Measurements from ENCODE around the gene EIF3B. TPM values are rescaled to one million over a fixed set of nuclear protein-coding genes. Genes with fewer than 3 reads are reported as not detected.

EIF3B gene
- total and polyA plus RNA-seq, 3 experiments from 2014 or later: 129 to 293 (median 284) TPM

DNA sequence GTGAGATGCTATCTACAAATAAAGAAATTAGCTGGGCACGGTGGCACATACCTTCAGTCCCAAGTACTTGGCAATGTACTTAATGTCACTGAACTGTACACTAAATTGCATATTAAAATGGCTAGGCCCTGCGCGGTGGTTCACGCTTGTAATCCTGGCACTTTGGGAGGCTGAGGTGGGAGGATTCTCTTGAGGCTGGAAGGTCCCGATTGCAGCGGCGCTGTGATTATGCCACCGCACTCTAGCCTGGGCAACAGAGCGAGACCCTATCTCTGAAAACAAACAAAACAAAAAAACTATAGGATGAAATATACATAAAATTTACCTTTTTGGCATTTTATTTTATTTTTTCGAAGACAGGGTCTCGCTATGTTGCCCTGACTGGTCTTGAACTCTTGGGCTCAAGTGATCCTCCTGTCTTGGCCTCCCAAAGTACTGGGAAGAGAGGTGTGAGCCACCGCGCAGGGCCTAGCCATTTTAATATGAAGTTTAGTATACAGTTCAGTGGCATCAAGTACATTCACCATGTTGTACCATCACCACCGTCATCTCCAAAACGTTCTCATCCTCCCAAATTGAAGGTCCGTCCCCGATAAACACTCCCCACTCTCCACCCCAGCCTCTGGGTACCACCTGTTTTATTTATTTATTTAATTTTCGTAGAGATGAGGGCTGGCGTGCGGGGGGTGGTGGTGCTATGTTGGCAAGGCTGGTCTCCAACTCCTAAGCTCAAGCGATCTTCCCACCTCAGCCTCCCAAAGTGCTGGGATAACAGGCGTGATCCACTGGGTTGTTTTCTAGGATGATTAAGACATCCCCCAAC, 1.3 kb upstream of the EIF3B start:
- Histone ChIP-seq H3K27ac (ENCODE audit: low read depth, low read length) (peak overlapping the region; percentile 100), H3K9me3 (ENCODE audit: low read length) (no peaks in the 10 kb centered on the region), H3K36me3 (ENCODE audit: insufficient read depth, low read length) (peaks cover 7% of the 10 kb centered on the region), H3K4me3 (ENCODE audit: low read length) (peak overlapping the region; percentile 84), H3K4me1 (ENCODE audit: insufficient read depth, low read length) (peaks cover 34% of the 10 kb centered on the region), H3K27me3 (ENCODE audit: insufficient read depth, low read length, poor library complexity, severe bottlenecking) (no peaks in the 10 kb centered on the region)
- H3K36me3 Mint-ChIP-seq: peaks cover 3 to 27% (median 4%) of the 10 kb centered on the region in 3 donors
- ChIA-PET CTCF (interaction anchor here (0.9 to 1.6 kb wide), 4 partner anchors 52 to 357 kb away, joined by 3 to 5 read pairs (median 4); no protein-coding TSS in a partner anchor), POLR2A (interaction anchor here (0.6 to 1.5 kb wide), 8 partner anchors 40 to 835 kb away, joined by 3 to 9 read pairs (median 5); partner anchors contain the start of genes MAD1L1, MRM2, NUDT1 and PSMG3)
- peak overlapping the region; percentile 91 to 98 (median 95) for H3K4me3 Mint-ChIP-seq
- H3K4me1 Mint-ChIP-seq: peaks cover 24 to 39% (median 33%) of the 10 kb centered on the region in 3 donors
- no peak for DNase-seq
- H3K27ac Mint-ChIP-seq: peak overlapping the region; percentile 99 to 100 (median 100)
- no peaks in the 10 kb centered on the region for H3K9me3 Mint-ChIP-seq
- no peaks in the 10 kb centered on the region for H3K27me3 Mint-ChIP-seq

- ChIA-PET CTCF (interaction anchor here (0.9 to 1.6 kb wide), 4 partner anchors 51 to 356 kb away, joined by 3 to 5 read pairs (median 4); no protein-coding TSS in a partner anchor), POLR2A (interaction anchor here (0.6 to 1.5 kb wide), 9 partner anchors 40 to 835 kb away, joined by 3 to 9 read pairs (median 4); partner anchors contain the start of genes MAD1L1, MRM2, NUDT1 and PSMG3)
- Histone ChIP-seq H3K4me3 (ENCODE audit: low read length) (peak overlapping the region; percentile 84), H3K27ac (ENCODE audit: low read depth, low read length) (peak overlapping the region; percentile 100), H3K27me3 (ENCODE audit: insufficient read depth, low read length, poor library complexity, severe bottlenecking) (no peaks in the 10 kb centered on the region), H3K9me3 (ENCODE audit: low read length) (no peaks in the 10 kb centered on the region), H3K4me1 (ENCODE audit: insufficient read depth, low read length) (peaks cover 38% of the 10 kb centered on the region), H3K36me3 (ENCODE audit: insufficient read depth, low read length) (peaks cover 7% of the 10 kb centered on the region)
- H3K4me1 Mint-ChIP-seq: peaks cover 24 to 43% (median 34%) of the 10 kb centered on the region in 3 donors
- H3K4me3 Mint-ChIP-seq: peak overlapping the region; percentile 91 to 98 (median 95)
- peak overlapping the region; percentile 99 to 100 (median 100) for H3K27ac Mint-ChIP-seq
- no peaks in the 10 kb centered on the region for H3K9me3 Mint-ChIP-seq
- peak in 3 of 5 donors; percentile 84 to 92 (median 88) for DNase-seq
- no peaks in the 10 kb centered on the region for H3K27me3 Mint-ChIP-seq
- peaks cover 3 to 27% (median 4%) of the 10 kb centered on the region in 3 donors for H3K36me3 Mint-ChIP-seq
Measured at GRCh38 chr7:2353936-2354185, 766 bp upstream of the EIF3B start.

DNA sequence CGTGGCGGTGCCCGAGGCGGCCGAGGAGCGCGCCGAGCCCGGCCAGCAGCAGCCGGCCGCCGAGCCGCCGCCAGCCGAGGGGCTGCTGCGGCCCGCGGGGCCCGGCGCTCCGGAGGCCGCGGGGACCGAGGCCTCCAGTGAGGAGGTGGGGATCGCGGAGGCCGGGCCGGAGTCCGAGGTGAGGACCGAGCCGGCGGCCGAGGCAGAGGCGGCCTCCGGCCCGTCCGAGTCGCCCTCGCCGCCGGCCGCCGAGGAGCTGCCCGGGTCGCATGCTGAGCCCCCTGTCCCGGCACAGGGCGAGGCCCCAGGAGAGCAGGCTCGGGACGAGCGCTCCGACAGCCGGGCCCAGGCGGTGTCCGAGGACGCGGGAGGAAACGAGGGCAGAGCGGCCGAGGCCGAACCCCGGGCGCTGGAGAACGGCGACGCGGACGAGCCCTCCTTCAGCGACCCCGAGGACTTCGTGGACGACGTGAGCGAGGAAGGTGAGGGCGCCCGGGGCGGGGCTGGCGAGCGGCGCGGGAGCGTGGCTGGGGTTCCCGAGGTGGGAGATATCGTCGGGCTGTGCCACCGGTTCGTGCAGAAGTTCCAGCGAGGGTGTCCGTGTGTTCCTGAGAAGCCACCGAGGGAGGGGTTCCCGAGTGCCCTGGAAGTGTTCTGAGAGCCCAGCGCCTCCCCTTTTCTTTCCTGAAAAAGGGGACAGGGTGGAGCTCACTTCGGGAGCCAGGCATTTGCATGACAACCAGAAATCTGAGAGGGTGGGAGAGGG, 495 bp downstream of the EIF3B start:
- H3K27ac ChIP-seq (ENCODE audit: low read depth, low read length): peak overlapping the region; percentile 69
- H3K9me3 Mint-ChIP-seq: no peaks in the 10 kb centered on the region
- no peaks in the 10 kb centered on the region for H3K27me3 Mint-ChIP-seq

DNA sequence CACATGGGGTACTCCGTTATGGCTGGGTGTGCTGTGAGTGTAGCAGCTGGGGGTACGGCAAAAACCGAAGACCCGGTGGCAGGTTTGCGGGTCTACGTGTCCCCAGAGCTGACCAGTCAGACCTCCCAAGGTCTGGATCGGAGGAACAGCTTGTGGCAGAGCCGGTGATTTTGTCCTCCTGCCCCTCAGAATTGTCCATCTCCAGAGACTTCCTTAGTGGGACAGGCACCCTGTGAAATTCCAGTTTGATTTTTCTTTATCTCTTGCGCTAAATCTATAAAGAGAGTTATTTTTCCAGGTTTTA, 1.0 kb downstream of the EIF3B start:
- CTCF ChIA-PET: interaction anchor here (1.2 to 1.3 kb wide), 2 partner anchors 76 to 80 kb away, joined by 3 to 5 read pairs; no protein-coding TSS in a partner anchor

More for the DNA sequence above, 495 bp downstream of the EIF3B start:
- ChIA-PET CTCF (interaction anchor here (1.2 to 1.3 kb wide), 2 partner anchors 76 to 81 kb away, joined by 3 to 5 read pairs; no protein-coding TSS in a partner anchor), POLR2A (interaction anchor here (1.0 to 1.5 kb wide), 8 partner anchors 9 to 785 kb away, joined by 3 to 9 read pairs (median 6); partner anchors contain the start of genes MAD1L1, MRM2, NUDT1 and PSMG3)
- peaks cover 36 to 56% (median 46%) of the 10 kb centered on the region in 3 donors for H3K4me1 Mint-ChIP-seq
- Histone ChIP-seq H3K4me1 (ENCODE audit: insufficient read depth, low read length) (peaks cover 51% of the 10 kb centered on the region), H3K36me3 (ENCODE audit: insufficient read depth, low read length) (peaks cover 13% of the 10 kb centered on the region), H3K27me3 (ENCODE audit: insufficient read depth, low read length, poor library complexity, severe bottlenecking) (no peaks in the 10 kb centered on the region), H3K4me3 (ENCODE audit: low read length) (peak overlapping the region; percentile 77), H3K9me3 (ENCODE audit: low read length) (no peaks in the 10 kb centered on the region)
- H3K36me3 Mint-ChIP-seq: peaks cover 4 to 40% (median 6%) of the 10 kb centered on the region in 3 donors
- DNase-seq: peak in 2 of 5 donors; percentile 3 to 14
- H3K4me3 Mint-ChIP-seq: peak overlapping the region; percentile 91 to 98 (median 95)
- peak overlapping the region in 6 of 8 donors; percentile 54 to 100 (median 90) for H3K27ac Mint-ChIP-seq

GRCh38 chr7:2357165-2357564, 2.5 kb downstream of the EIF3B start:
- Histone ChIP-seq H3K9me3 (ENCODE audit: low read length) (no peaks in the 10 kb centered on the region), H3K27ac (ENCODE audit: low read depth, low read length) (no peak overlapping the region), H3K4me3 (ENCODE audit: low read length) (no peak overlapping the region), H3K27me3 (ENCODE audit: insufficient read depth, low read length, poor library complexity, severe bottlenecking) (no peaks in the 10 kb centered on the region), H3K36me3 (ENCODE audit: insufficient read depth, low read length) (peaks cover 23% of the 10 kb centered on the region), H3K4me1 (ENCODE audit: insufficient read depth, low read length) (peaks cover 51% of the 10 kb centered on the region)
- peak overlapping the region in 7 of 8 donors; percentile 29 to 79 (median 68) for H3K27ac Mint-ChIP-seq
- H3K27me3 Mint-ChIP-seq: no peaks in the 10 kb centered on the region
- peaks cover 44 to 64% (median 55%) of the 10 kb centered on the region in 3 donors for H3K4me1 Mint-ChIP-seq
- no peak for DNase-seq
- peak overlapping the region; percentile 2 to 85 (median 79) for H3K4me3 Mint-ChIP-seq
- no peaks in the 10 kb centered on the region for H3K9me3 Mint-ChIP-seq
- H3K36me3 Mint-ChIP-seq: peaks cover 4 to 53% (median 11%) of the 10 kb centered on the region in 3 donors
- CTCF ChIA-PET: no interaction called here
- POLR2A ChIA-PET: no interaction called here

More for the DNA sequence above, 1.0 kb downstream of the EIF3B start:
- POLR2A ChIA-PET: interaction anchor here (1.3 kb wide), 1 partner anchor 9 kb away, joined by 5 read pairs; no protein-coding TSS in a partner anchor
- no peak for DNase-seq
- Histone ChIP-seq H3K27me3 (ENCODE audit: insufficient read depth, low read length, poor library complexity, severe bottlenecking) (no peaks in the 10 kb centered on the region), H3K4me3 (ENCODE audit: low read length) (peak overlapping the region; percentile 77), H3K36me3 (ENCODE audit: insufficient read depth, low read length) (peaks cover 13% of the 10 kb centered on the region), H3K27ac (ENCODE audit: low read depth, low read length) (peak overlapping the region; percentile 69), H3K9me3 (ENCODE audit: low read length) (no peaks in the 10 kb centered on the region), H3K4me1 (ENCODE audit: insufficient read depth, low read length) (peaks cover 51% of the 10 kb centered on the region)
- peak overlapping the region; percentile 81 to 90 (median 85) for H3K4me3 Mint-ChIP-seq
- peaks cover 4 to 45% (median 9%) of the 10 kb centered on the region in 3 donors for H3K36me3 Mint-ChIP-seq
- H3K9me3 Mint-ChIP-seq: no peaks in the 10 kb centered on the region
- H3K4me1 Mint-ChIP-seq: peaks cover 42 to 61% (median 52%) of the 10 kb centered on the region in 3 donors
- peak overlapping the region; percentile 54 to 91 (median 82) for H3K27ac Mint-ChIP-seq
- H3K27me3 Mint-ChIP-seq: no peaks in the 10 kb centered on the region

GRCh38 chr7:2357571-2357970, 2.9 kb downstream of the EIF3B start:
- peaks cover 44 to 64% (median 55%) of the 10 kb centered on the region in 3 donors for H3K4me1 Mint-ChIP-seq
- ChIA-PET POLR2A (no interaction called here), CTCF (interaction anchor here (2.6 kb wide), 1 partner anchor 10 kb away, joined by 8 read pairs; no protein-coding TSS in a partner anchor)
- Histone ChIP-seq H3K9me3 (ENCODE audit: low read length) (no peaks in the 10 kb centered on the region), H3K27me3 (ENCODE audit: insufficient read depth, low read length, poor library complexity, severe bottlenecking) (no peaks in the 10 kb centered on the region), H3K4me3 (ENCODE audit: low read length) (no peak overlapping the region), H3K4me1 (ENCODE audit: insufficient read depth, low read length) (peaks cover 51% of the 10 kb centered on the region), H3K27ac (ENCODE audit: low read depth, low read length) (no peak overlapping the region), H3K36me3 (ENCODE audit: insufficient read depth, low read length) (peaks cover 27% of the 10 kb centered on the region)
- H3K9me3 Mint-ChIP-seq: no peaks in the 10 kb centered on the region
- H3K27me3 Mint-ChIP-seq: no peaks in the 10 kb centered on the region
- H3K4me3 Mint-ChIP-seq: peak overlapping the region; percentile 2 to 85 (median 79)
- peak overlapping the region in 7 of 8 donors; percentile 1 to 79 (median 67) for H3K27ac Mint-ChIP-seq
- H3K36me3 Mint-ChIP-seq: peaks cover 4 to 57% (median 11%) of the 10 kb centered on the region in 3 donors
- DNase-seq: no peak

DNA sequence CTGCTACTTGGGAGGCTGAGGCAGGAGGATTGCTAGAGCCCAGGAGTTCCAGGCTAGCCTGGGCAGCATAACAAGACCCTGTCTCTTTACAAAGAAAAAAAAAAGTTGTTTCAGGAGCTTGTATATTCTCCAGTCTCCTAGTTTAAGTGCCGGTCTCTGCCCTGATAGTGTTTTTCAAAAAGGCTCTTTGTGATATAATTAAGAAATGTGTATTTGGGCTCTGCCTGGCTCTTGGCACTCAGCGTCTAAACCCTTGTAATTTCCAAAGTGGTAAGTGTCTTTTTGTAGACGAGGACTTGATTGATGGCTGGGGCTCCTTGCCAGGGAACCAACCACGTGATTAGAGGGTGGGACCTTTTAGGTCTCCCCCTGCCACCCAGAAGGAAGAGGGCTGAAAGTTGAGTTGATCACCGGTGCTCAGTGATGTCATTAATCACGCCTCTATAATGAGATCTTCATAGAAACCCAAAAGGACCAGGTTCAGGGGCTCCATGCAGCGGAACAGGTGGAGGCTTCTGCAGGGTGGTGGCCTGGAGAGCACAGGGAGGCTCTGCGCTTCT, 4.4 kb downstream of the EIF3B start:
- Mint-ChIP-seq H3K27me3 (no peaks in the 10 kb centered on the region), H3K4me3 (peak overlapping the region in 4 of 7 donors; percentile 27 to 85 (median 62)), H3K27ac (peak overlapping the region in 5 of 8 donors; percentile 61 to 82 (median 71)), H3K9me3 (no peaks in the 10 kb centered on the region), H3K36me3 (peaks cover 4 to 71% (median 15%) of the 10 kb centered on the region in 3 donors), H3K4me1 (peaks cover 39 to 56% (median 46%) of the 10 kb centered on the region in 3 donors)
- peaks cover 39% of the 10 kb centered on the region for H3K36me3 ChIP-seq (ENCODE audit: insufficient read depth, low read length)
- DNase-seq: no peak
- no peaks in the 10 kb centered on the region for H3K9me3 ChIP-seq (ENCODE audit: low read length)
- ChIA-PET CTCF (interaction anchor here (2.6 kb wide), 1 partner anchor 12 kb away, joined by 8 read pairs; no protein-coding TSS in a partner anchor), POLR2A (no interaction called here)
- H3K4me3 ChIP-seq (ENCODE audit: low read length): no peak overlapping the region
- H3K27me3 ChIP-seq (ENCODE audit: insufficient read depth, low read length, poor library complexity, severe bottlenecking): no peaks in the 10 kb centered on the region
- H3K27ac ChIP-seq (ENCODE audit: low read depth, low read length): no peak overlapping the region
- H3K4me1 ChIP-seq (ENCODE audit: insufficient read depth, low read length): peaks cover 45% of the 10 kb centered on the region
